Fibroblast of skin of right biceps (primary cell): ENCODE measurements around the gene SLC34A1.
A peak's percentile ranks its signal among the peaks of the same experiment; 100 is the strongest.
"Not testable (repeated sequence)": the region's sequence is repeated elsewhere in the genome, so short reads cannot be mapped to it uniquely, and the experiment has no call there.

Experiments
- DNase-seq: peaks from one replicate; pipeline ENCODE4 v3.0.0-alpha.2; 2013

SLC34A1 gene

GRCh38 chr5:177369645-177370440, 14.4 kb upstream of the SLC34A1 start:
- DNase-seq: no peak

- peak; percentile 86 for DNase-seq
These were observed 13.6 kb upstream of the SLC34A1 start for GRCh38 chr5:177370488-177371119.

DNA sequence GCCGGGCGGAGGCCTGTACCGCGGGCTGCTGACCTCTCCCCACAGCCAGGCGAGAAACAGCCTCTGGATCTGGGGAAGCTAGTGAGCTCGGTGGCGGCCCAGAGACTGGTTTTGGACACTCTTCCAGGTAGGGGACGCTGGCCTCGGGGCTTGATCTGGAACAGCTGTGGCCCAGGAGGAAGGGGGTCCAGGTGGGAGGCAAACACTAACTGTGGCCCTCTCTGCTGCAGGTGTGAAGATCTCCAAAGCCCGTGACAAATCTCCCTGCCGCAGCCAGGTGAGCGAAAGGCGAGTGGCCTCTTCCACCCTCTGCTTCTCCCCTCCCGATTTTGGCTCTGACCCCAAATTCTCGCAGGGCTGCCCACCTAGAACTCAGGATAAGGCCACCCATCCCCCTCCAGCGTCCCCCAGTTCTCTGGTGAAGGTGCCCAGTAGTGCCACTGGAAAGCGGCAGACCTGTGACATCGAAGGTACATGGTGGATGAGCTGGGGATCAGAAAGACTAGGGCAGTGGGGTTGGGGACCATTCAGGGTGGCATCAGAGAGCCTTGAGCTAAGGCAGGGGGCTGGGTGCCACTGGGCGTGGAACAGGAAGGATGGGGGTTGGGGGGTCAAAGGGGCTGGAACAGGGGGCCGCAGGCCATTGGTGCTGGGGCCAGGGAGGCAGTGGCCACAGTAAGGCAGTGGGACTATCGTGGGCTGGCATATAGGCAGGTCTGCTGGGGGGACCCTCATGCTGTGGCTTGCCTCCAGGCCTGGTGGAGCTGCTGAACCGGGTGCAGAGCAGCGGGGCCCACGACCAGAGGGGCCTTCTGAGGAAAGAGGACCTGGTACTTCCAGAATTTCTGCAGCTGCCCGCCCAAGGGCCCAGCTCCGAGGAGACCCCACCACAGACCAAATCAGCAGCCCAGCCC, 12.9 kb upstream of the SLC34A1 start:
- DNase-seq: no peak

- DNase-seq: no peak
These were observed 12.0 kb upstream of the SLC34A1 start for GRCh38 chr5:177372034-177372896.

- DNase-seq: no peak
These were observed 11.3 kb upstream of the SLC34A1 start for GRCh38 chr5:177372910-177373309.

- no peak for DNase-seq
These were observed 10.4 kb upstream of the SLC34A1 start for GRCh38 chr5:177373806-177374205.

DNA sequence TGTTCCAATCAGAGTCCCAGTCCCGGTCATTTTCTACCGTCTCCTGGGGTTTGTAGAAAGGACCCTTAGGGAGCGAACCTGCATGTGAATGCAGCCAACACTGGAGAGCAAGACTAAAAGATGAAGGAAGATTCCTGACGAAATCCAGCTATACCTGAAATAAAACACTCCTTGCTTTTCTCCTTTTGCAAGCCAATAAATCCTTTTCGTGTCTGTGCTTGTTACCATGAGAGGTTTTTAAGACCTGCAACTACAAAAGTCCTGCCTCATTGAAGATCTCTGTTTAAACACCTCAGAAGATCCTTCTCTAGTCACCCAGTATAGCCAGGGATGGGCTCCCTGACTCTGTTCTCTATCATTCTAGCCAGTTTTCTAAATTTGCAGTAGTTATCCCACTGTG, 10.0 kb upstream of the SLC34A1 start:
- DNase-seq: no peak

DNA sequence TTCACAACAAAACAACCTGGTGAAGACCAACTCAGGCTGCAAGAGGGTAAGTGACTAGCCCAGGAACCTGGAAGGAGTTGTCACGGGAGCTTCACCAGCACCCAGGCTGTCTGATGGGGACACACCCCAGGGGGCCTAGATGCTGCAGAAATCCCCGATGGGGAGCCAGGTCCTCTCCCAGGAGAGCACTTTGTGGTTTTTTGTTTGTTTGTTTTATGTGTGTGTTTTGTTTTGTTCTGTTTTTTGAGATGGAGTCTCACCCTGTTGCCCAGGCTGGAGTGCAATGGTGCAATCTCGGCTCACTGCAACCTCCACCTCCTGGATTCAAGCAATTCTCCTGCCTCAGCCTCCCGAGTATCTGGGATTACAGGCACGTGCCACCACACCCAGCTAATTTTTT, 8.7 kb upstream of the SLC34A1 start:
- not testable (repeated sequence) for DNase-seq

DNA sequence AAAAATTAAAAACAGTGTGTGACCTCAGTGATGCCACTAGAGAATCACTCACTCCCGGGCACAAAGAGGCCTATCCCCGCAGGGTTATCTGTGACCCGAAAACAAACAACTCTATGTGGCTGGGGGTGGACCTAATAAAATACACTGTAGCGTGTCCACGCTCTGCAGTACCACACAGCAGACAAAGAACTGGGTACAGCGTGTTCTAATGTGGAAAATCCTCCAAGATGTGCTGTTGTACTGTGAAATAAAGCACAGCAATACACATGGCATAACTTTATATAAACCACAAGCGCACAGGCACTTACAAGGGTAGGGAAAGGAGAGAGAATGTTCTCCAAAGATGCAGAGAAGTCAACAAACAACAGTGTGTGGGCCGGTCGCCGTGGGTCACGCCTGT, 8.1 kb upstream of the SLC34A1 start:
- no peak for DNase-seq

GRCh38 chr5:177377851-177378776, 6.1 kb upstream of the SLC34A1 start:
- no peak for DNase-seq

- peak; percentile 89 for DNase-seq
These were observed 5.0 kb upstream of the SLC34A1 start for GRCh38 chr5:177378884-177379883.

- DNase-seq: no peak
These were observed 3.5 kb upstream of the SLC34A1 start for GRCh38 chr5:177380805-177381126.

DNA sequence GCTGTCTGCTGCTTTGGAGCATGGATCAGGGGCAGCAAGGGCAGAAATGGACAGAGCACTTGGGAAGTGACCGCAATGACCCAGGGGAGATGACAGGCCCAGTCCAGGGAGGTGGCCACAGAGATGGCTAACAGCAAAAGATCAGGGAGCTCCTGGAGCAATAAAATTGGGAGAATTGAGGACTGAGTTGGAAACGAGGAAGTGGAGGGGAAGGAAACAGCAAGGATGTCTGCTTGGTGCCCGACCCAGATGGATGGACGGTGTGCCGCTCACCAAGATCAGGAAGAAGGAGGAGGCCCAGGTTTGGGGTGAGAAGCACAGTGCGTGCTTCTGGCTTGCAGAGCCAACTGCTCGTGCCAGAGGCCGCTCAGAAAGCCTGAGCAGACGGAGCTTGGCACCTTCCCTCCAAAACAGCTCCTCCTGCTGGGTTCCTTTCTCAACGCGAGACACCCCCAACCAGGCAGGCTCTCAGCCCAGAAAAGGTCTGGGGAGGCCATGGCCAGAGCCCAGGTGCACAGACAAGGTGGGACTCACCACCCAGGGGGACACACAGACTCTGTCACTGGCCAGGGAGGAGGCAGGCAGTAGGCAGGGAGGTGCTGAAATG, 1.7 kb upstream of the SLC34A1 start:
- peak; percentile 21 for DNase-seq

DNA sequence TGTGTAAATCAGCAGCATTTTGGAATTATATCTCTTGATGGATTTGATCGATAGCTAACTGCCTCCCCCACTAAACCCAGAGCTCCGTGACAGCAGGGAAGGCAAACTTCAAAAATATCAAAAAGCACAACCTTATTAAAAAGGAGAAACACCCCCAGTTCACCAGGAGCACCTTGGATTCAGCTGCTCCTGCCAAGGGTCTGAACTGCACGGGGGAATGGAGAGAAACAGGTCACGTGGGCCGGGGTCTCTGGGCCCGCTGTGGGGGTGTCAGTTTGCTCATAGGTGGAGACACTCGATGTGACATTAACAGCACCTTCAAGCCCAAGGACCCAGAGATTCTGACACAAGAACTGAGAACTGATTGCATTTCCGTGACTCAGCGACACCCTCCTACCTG, 1.1 kb upstream of the SLC34A1 start:
- DNase-seq: no peak

GRCh38 chr5:177385720-177386119, 1.5 kb downstream of the SLC34A1 start:
- no peak for DNase-seq

DNA sequence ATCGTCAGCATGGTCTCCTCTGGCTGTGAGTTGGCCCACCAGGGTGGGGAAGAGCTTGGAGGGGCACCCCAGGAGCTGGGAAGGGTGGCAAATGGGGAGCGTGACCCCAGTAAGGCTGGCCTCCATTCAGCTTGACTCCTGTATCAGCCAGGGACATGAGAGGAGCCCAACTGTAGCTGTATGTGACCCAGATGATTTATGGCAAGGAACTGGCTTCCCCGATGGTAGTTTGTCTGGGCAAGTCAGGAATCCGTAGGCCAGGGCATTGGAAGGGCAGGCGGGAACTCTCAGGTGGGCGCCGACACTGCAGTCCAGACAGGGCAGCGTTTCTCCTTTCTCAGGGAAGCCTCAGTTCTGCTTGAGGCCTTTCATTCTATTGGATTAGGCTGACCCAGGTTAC, 2.3 kb downstream of the SLC34A1 start:
- DNase-seq: no peak

- no peak for DNase-seq
These were observed 3.2 kb downstream of the SLC34A1 start for GRCh38 chr5:177387405-177387804.

DNA sequence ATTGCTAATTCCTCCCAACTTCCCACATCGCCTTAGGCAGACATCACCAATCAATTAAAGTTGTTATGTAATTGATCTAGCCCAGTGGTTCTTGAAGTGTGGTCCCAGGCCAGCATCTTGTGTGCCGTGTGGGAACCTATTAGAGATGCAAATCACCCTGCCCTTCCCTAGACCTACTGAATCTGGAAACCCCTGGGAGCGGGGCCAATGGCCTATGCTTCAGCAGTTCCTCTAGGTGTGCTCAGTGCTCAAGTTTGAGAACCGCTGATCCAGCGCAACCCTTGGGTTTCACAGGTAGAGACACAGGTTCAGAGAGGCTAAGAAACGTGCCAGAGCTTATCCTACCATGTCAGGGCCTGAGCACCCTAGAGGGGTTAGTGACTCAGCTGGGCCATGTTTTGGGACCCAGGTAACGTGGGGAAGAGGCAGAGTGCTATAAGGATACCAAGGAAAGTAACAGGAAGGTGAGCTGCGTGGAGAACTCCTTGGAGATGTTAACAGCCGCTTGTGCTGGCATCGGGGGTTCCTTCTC, 4.4 kb downstream of the SLC34A1 start:
- DNase-seq: no peak
